Measurements from ENCODE around the gene DMRT1. TPM values are rescaled to one million over a fixed set of nuclear protein-coding genes. Genes with fewer than 3 reads are reported as not detected.

DMRT1 gene
- total RNA-seq, 1 experiment from 2014 or later = 0.47 TPM

DNA sequence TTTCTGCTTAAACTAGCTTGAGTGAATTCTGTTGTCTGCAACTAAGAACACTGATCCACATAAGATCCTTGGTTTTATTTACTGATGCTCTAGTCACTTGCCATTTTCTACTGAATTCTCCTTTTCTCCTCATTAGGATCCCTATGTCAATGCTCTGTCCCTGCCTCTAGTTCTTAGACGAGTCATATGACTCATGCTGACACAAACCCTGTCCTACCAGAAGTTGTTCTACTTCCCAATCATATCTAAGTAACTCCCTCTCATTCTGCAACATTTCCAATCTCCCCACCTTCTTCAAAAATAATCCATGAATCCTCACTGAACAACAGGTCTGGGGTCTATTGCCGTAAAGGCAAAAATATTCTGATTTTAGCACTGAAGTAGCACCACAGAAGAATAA, 47.1 kb upstream of the DMRT1 start (continued):
- TF ChIP-seq ATF3 (IDR thresholded peaks at IDR 0.05) = no peak
- TF ChIP-seq YY1 (IDR thresholded peaks at IDR 0.05; ENCODE audit: extremely low read depth, insufficient replicate concordance, low read depth, low read length) = no peak
- TF ChIP-seq ZNF274 (IDR thresholded peaks at IDR 0.05; ENCODE audit: low read depth, low read length) = no peak
- TF ChIP-seq EZH2phosphoT487 (IDR thresholded peaks at IDR 0.05; ENCODE audit: borderline replicate concordance) = no peak
- TF ChIP-seq CEBPB (IDR thresholded peaks at IDR 0.05; ENCODE audit: low read depth) = no peak
- TF ChIP-seq JUND (IDR thresholded peaks at IDR 0.05) = no peak
- no peak for TF ChIP-seq TCF7L2 (IDR thresholded peaks at IDR 0.05; ENCODE audit: borderline replicate concordance, extremely low read depth, insufficient read depth, insufficient read length)
- TF ChIP-seq SIN3A (IDR thresholded peaks at IDR 0.05; ENCODE audit: low read depth) = no peak
- no peak for TF ChIP-seq EZH2 (IDR thresholded peaks at IDR 0.05)

DNA sequence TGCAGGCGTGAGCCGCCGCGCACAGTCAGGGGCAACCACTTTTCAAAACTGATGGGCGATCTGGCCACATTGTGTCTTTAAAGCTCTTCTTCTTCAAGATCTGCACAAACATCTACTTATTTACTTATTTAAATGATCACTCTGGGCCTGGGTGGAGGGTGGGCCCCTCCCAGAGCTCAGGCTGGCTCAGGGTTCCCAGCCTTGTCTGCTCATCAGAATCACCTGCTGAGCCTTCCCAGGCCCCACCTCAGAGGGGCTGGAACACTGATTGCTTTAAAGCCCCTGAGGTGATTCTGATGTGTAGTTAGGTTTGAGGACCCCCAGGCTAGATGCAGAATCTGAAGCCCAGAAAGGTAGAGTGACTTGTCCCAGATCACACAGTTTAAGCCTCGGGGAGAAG, 45.6 kb upstream of the DMRT1 start:
- Histone ChIP-seq H3K9ac (ENCODE audit: low read length) (no peak overlapping the region), H3K9me2 (ENCODE audit: insufficient read depth) (no peaks in the 10 kb centered on the region), H3K79me2 (ENCODE audit: insufficient read depth, low read length) (no peaks in the 10 kb centered on the region), H3K9me3 (ENCODE audit: control insufficient read depth in 1 of 2, insufficient read depth in 1 of 2, low read depth in 1 of 2, low read length in 2 of 2) (no peaks in the 10 kb centered on the region), H3K27ac (ENCODE audit: low read depth, low read length) (no peak overlapping the region), H3K4me3 (replicated peaks in 1 of 2; ENCODE audit: low read depth in 1 of 2, low read length in 2 of 2) (no peak overlapping the region), H2AFZ (ENCODE audit: low read depth, low read length, poor library complexity, severe bottlenecking) (no peak overlapping the region), H3K4me2 (ENCODE audit: low read length) (no peak overlapping the region), H3K4me1 (ENCODE audit: control insufficient read depth in 1 of 2, insufficient read depth in 2 of 2, low read length in 2 of 2) (no peaks in the 10 kb centered on the region), H3K36me3 (ENCODE audit: control insufficient read depth in 1 of 2, insufficient read depth in 2 of 2, low read length in 2 of 2) (no peaks in the 10 kb centered on the region), H3K27me3 (ENCODE audit: insufficient read depth, low read length) (no peaks in the 10 kb centered on the region), H4K20me1 (ENCODE audit: insufficient read depth) (no peaks in the 10 kb centered on the region)
- no peak for DNase-seq (ENCODE audit: low read depth, low spot score)
- ChIA-PET POLR2A (no interaction called here), CTCF (no interaction called here), RAD21 (ENCODE audit: low non-redundant PET in 1 of 2, low total read pairs in 2 of 2, uncharacterized antibody in 2 of 2, unreplicated experiment in 2 of 2) (no interaction called here)
- intact Hi-C loops (cut with micrococcal nuclease) = no loop called here
- BruUV-seq (replicated peaks) = no TSS peak
- ATAC-seq = no peak
- TF ChIP-seq ZNF274 (IDR thresholded peaks at IDR 0.05; ENCODE audit: low read depth, low read length) (no peak), YY1 (IDR thresholded peaks at IDR 0.05; ENCODE audit: extremely low read depth, insufficient replicate concordance, low read depth, low read length) (no peak), TCF7L2 (IDR thresholded peaks at IDR 0.05; ENCODE audit: borderline replicate concordance, extremely low read depth, insufficient read depth, insufficient read length) (no peak), FOSL1 (IDR thresholded peaks at IDR 0.05; ENCODE audit: low read depth) (no peak), REST (IDR thresholded peaks at IDR 0.05; ENCODE audit: low read depth) (no peak), CBX3 (IDR thresholded peaks at IDR 0.05; ENCODE audit: low read depth) (no peak), ZFX (IDR thresholded peaks at IDR 0.05) (no peak), EZH2 (IDR thresholded peaks at IDR 0.05) (no peak), JUND (IDR thresholded peaks at IDR 0.05) (no peak), SRF (IDR thresholded peaks at IDR 0.05; ENCODE audit: low read depth) (no peak), CTCF (IDR thresholded peaks at IDR 0.05 in 2 of 3, conservative IDR thresholded peaks at IDR 0.05 in 1 of 3; ENCODE audit: borderline replicate concordance in 1 of 3, insufficient read depth in 1 of 3, low read depth in 2 of 3, low read length in 2 of 3) (no peak), POLR2AphosphoS5 (IDR thresholded peaks at IDR 0.05; ENCODE audit: low read depth, low read length) (no peak), POLR2A (IDR thresholded peaks at IDR 0.05; ENCODE audit: borderline replicate concordance, extremely low read depth, insufficient read depth, insufficient read length) (no peak), ATF3 (IDR thresholded peaks at IDR 0.05) (no peak), EGR1 (IDR thresholded peaks at IDR 0.05; ENCODE audit: low read depth) (no peak)
- TF ChIP-seq, protein P1, sequence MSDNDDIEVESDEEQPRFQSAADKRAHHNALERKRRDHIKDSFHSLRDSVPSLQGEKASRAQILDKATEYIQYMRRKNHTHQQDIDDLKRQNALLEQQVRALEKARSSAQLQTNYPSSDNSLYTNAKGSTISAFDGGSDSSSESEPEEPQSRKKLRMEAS (IDR thresholded peaks at IDR 0.05) = no peak
